B cell (primary cell): Measurements from ENCODE around the gene CMC4.

ENCODE experiments used
- EZH2 ChIP-seq: IDR thresholded peaks from 2 replicates; pipeline ENCODE4 v1.6.1; 2012; ENCODE audit warnings: borderline replicate concordance, low read depth, mild to moderate bottlenecking, moderate library complexity, low read length; ENCODE audit not compliant: insufficient read depth, poor library complexity, severe bottlenecking
- TF ChIP-seq, protein P1 (sequence below): fragments of 200-600 bp; IDR thresholded peaks from one replicate; pipeline ENCODE4 v1.8.0; 2022; ENCODE audit warnings: antibody characterized with exemption, mild to moderate bottlenecking

DNA sequence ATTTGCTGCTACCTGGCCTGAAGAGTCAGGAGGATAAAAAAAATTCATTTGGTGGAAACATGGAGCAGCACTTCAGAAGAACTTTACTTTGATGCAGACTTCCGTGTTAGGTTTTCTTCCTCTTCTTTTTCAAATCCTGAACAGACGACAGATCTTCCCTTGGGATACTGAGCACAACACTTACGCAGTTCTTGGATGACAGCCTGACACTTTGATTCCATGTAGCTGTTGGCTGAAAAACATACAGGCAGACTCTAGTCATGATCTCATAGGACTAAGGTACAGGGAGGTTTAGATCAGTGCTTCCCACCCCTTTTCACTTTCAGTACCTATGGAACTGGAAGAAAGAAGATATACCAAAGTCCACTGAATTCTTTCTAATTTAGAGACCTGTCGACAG lies 9.2 kb downstream of the CMC4 start:
- TF ChIP-seq, protein P1, sequence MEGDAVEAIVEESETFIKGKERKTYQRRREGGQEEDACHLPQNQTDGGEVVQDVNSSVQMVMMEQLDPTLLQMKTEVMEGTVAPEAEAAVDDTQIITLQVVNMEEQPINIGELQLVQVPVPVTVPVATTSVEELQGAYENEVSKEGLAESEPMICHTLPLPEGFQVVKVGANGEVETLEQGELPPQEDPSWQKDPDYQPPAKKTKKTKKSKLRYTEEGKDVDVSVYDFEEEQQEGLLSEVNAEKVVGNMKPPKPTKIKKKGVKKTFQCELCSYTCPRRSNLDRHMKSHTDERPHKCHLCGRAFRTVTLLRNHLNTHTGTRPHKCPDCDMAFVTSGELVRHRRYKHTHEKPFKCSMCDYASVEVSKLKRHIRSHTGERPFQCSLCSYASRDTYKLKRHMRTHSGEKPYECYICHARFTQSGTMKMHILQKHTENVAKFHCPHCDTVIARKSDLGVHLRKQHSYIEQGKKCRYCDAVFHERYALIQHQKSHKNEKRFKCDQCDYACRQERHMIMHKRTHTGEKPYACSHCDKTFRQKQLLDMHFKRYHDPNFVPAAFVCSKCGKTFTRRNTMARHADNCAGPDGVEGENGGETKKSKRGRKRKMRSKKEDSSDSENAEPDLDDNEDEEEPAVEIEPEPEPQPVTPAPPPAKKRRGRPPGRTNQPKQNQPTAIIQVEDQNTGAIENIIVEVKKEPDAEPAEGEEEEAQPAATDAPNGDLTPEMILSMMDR, result no peak
- TF ChIP-seq EZH2, result no peak
